K562 (cell line): ENCODE data around the gene PTCH1. TPM values are rescaled to one million over a fixed set of nuclear protein-coding genes. Genes with fewer than 3 reads are reported as not detected.

Experiments used
- ATAC-seq: fragments of 200-7000 bp; cut with Tn5 transposase; 3 replicates; pipeline ENCODE4 v1.9.1; 2020; ENCODE audit warnings: moderate library complexity
- BruUV-seq: library from RNA; stranded (reverse); fragments of 400-500 nt; replicated peaks from 2 replicates; lab custom pipeline; 2021; lab: Mats Ljungman, UMichigan
- CTCF ChIA-PET: fragments of 300-600 bp; formaldehyde crosslinking; extraction: SDS; loops from one replicate; lab custom pipeline; 2021; ENCODE audit warnings: low intra/inter-chr PET ratio; lab: Yijun Ruan, JAX
- POLR2A ChIA-PET: fragments of 300-600, 350-650 bp; sonication (Branson Sonifier 250); formaldehyde crosslinking; extraction: SDS; loops from one replicate; lab custom pipeline; 2021; ENCODE audit warnings: antibody characterized with exemption, inconsistent platforms; lab: Yijun Ruan, JAX
- DNase-seq, 4 experiments: peaks; one replicate each; pipeline versions ENCODE4 v3.0.0 to v3.0.0-alpha.2; 2011 to 2018; ENCODE audit warnings: low spot score in 3 of 4, mixed read lengths in 3 of 4; ENCODE audit errors: extremely low read depth in 1 of 4
- FAIRE-seq: peaks from 2 replicates; lab custom pipeline; 2011; peaks lifted over from hg19 to GRCh38; lab: Jason Lieb, UNC
- H2AFZ ChIP-seq: 2 replicates; pipeline ENCODE4 v1.6.0; 2011; ENCODE audit warnings: low read depth, low read length, control low read depth, inconsistent platforms
- H3K27ac ChIP-seq: fragments of 200-600 bp; 3 replicates; pipeline ENCODE4 v1.8.0; 2011; ENCODE audit warnings: low read depth, mild to moderate bottlenecking, control low read depth, inconsistent platforms, low read length, moderate library complexity, mixed read lengths; ENCODE audit errors: extremely low read depth
- H3K27me3 ChIP-seq, 2 experiments: fragments of 300-600 bp in 1 of 2; 2 replicates in 1 of 2; 3 replicates in 1 of 2; pipeline versions ENCODE4 v1.6.0 to v1.8.0; 2011; ENCODE audit warnings: inconsistent platforms in 2 of 2, low read length in 2 of 2, mild to moderate bottlenecking in 1 of 2, mixed read lengths in 1 of 2, moderate library complexity in 1 of 2; ENCODE audit not compliant: control insufficient read depth in 2 of 2, insufficient read depth in 2 of 2
- H3K36me3 ChIP-seq: fragments of 300-600 bp; 3 replicates; pipeline ENCODE4 v1.8.0; 2011; ENCODE audit warnings: mild to moderate bottlenecking, low read length, inconsistent platforms; ENCODE audit not compliant: control insufficient read depth, insufficient read depth
- H3K4me1 ChIP-seq, 2 experiments: fragments of 200-600 bp in 1 of 2; replicated peaks in 1 of 2; 2 replicates in 1 of 2; 3 replicates in 1 of 2; pipeline versions ENCODE4 v1.5.1 to v1.8.0; 2011; ENCODE audit warnings: inconsistent platforms in 2 of 2, low read length in 2 of 2, mild to moderate bottlenecking in 1 of 2, mixed read lengths in 1 of 2, moderate library complexity in 1 of 2; ENCODE audit not compliant: control insufficient read depth in 2 of 2, insufficient read depth in 2 of 2
- H3K4me2 ChIP-seq: 2 replicates; pipeline ENCODE4 v1.6.1; 2011; ENCODE audit warnings: low read length, control low read depth, inconsistent platforms, mixed read lengths; ENCODE audit not compliant: insufficient read depth
- H3K4me3 ChIP-seq: fragments of 200-600 bp; sonication (generic), shearing (Covaris generic); 2 replicates; pipeline ENCODE4 v1.5.1; 2016; ENCODE audit warnings: control low read depth, inconsistent platforms
- H3K79me2 ChIP-seq: fragments of 200-600 bp; 3 replicates; pipeline ENCODE4 v1.8.0; 2011; ENCODE audit warnings: low read length, inconsistent platforms; ENCODE audit not compliant: control insufficient read depth, insufficient read depth
- H3K9ac ChIP-seq, 2 experiments: 2 replicates each; pipeline versions ENCODE4 v1.6.0 to v1.6.1; 2011; ENCODE audit warnings: low read depth in 2 of 2, low read length in 2 of 2, control low read depth in 1 of 2, inconsistent platforms in 1 of 2, mild to moderate bottlenecking in 1 of 2, mixed read lengths in 1 of 2; ENCODE audit not compliant: insufficient read depth in 1 of 2
- H3K9me1 ChIP-seq: one replicate; pipeline ENCODE4 v1.6.0; 2011; ENCODE audit warnings: inconsistent platforms, mild to moderate bottlenecking, low read length, moderate library complexity; ENCODE audit not compliant: control insufficient read depth, insufficient read depth
- H3K9me3 ChIP-seq: replicated peaks from 2 replicates; pipeline ENCODE4 v1.5.1; 2011; ENCODE audit warnings: low read depth, low read length, inconsistent platforms; ENCODE audit not compliant: control insufficient read depth, insufficient read depth
- H4K20me1 ChIP-seq: replicated peaks from 2 replicates; pipeline ENCODE4 v1.6.1; 2011; ENCODE audit warnings: low read length, inconsistent platforms, mixed read lengths; ENCODE audit not compliant: control insufficient read depth, insufficient read depth
- C11orf30 ChIP-seq: fragments of 450-650 bp; IDR thresholded peaks from 2 replicates; pipeline ENCODE4 v1.6.1; 2016; ENCODE audit warnings: low read depth, mild to moderate bottlenecking
- CHD4 ChIP-seq: fragments of 200-600 bp; sonication (generic); IDR thresholded peaks from 3 replicates; pipeline ENCODE4 v1.6.1; 2012; ENCODE audit warnings: low read depth, mild to moderate bottlenecking, mixed read lengths, low read length, inconsistent platforms; ENCODE audit not compliant: insufficient read depth, insufficient replicate concordance, poor library complexity, severe bottlenecking
- FOXK1 ChIP-seq: sonication (generic); formaldehyde crosslinking; IDR thresholded peaks from 2 replicates; pipeline ENCODE4 v1.8.0; 2022; ENCODE audit warnings: missing genetic modification reagents, mild to moderate bottlenecking, borderline replicate concordance
- HDAC6 ChIP-seq: IDR thresholded peaks from 2 replicates; pipeline ENCODE4 v1.6.1; 2012; ENCODE audit warnings: low read depth, mild to moderate bottlenecking, control low read depth, inconsistent platforms, low read length, moderate library complexity
- NELFE ChIP-seq: IDR thresholded peaks from 2 replicates; pipeline ENCODE4 v1.6.1; 2011; ENCODE audit warnings: mild to moderate bottlenecking; ENCODE audit not compliant: insufficient read depth, insufficient read length
- RBM25 ChIP-seq: fragments of 200-400 bp; formaldehyde crosslinking; IDR thresholded peaks from 2 replicates; pipeline ENCODE4 v1.6.1; 2018; ENCODE audit warnings: low read length, low read depth, moderate library complexity; ENCODE audit not compliant: severe bottlenecking
- TCF15 ChIP-seq: fragments of 250-450 bp; sonication (Bioruptor Pico); IDR thresholded peaks from 2 replicates; pipeline ENCODE4 v1.8.0; 2022; ENCODE audit warnings: moderate library complexity, mild to moderate bottlenecking, inconsistent platforms
- WGBS: fragments of 100-300 bp; shearing (Covaris generic); methylation state at CpG from one replicate; pipeline ENCODE4 v1.1.6; 2016; ENCODE audit warnings: low coverage, mixed read lengths; ENCODE audit not compliant: insufficient coverage; ENCODE audit errors: missing lambda C conversion rate; 5-methylcytosine and 5-hydroxymethylcytosine counted together
- in situ Hi-C: fragments of 300-500 bp; cut with MboI; formaldehyde crosslinking; loops from 4 replicates; pipeline ENCODE4 v1.15.0; 2018; ENCODE audit warnings: inconsistent platforms, mixed read lengths
- intact Hi-C: fragments of 100-400 bp; cut with micrococcal nuclease; formaldehyde crosslinking; loops from 2 replicates; pipeline ENCODE4 v1.14.2; 2022
- polyA plus RNA-seq, 8 experiments: library from polyadenylated mRNA; depleted of rRNA in 4 of 8; stranded (reverse) in 5 of 8; unstranded in 3 of 8; fragments of >200 nt; fragmentation: Nextera tagmentation in 2 of 8; fragmentation: Illumina TruSeq in 1 of 8; extraction: Ambion mirVana in 2 of 8; extraction: Trizol in 1 of 8; gene quantifications; 2 replicates each; pipeline versions ENCODE4 v1.2.1 to v1.2.3, GENCODE V29; 2011 to 2014; ENCODE audit warnings: inconsistent platforms in 1 of 8, missing spikeins in 1 of 8
- total RNA-seq, 7 experiments: library from RNA; depleted of rRNA in 6 of 7; stranded (reverse); fragments of >200 nt in 6 of 7; fragmentation: Illumina TruSeq in 2 of 7; extraction: Trizol in 2 of 7; gene quantifications; 2 replicates each; pipeline versions ENCODE4 v1.2.1 to v1.2.3, GENCODE V29; 2011 to 2021; ENCODE audit warnings: low replicate concordance in 1 of 7

Gene PTCH1
- total and polyA plus RNA-seq, 9 of the 15 experiments (the other 6 are each of a cell fraction or from before 2014, with no cell fraction given), result 0.70 to 9.9 (median 3.8) TPM

- CTCF ChIA-PET, result no interaction called here
- intact Hi-C loops, result no loop called here
- Histone ChIP-seq H2AFZ (no peak overlapping the region), H3K9me3 (no peaks in the 10 kb centered on the region), H3K79me2 (no peaks in the 10 kb centered on the region; the same call in 2 of the 3 replicates)
- ATAC-seq, result no peak
- TF ChIP-seq CHD4, result no peak
- no peak for TF ChIP-seq FOXK1 (CRISPR knock-in tag)
- TF ChIP-seq RBM25, result no peak
- no peak for TF ChIP-seq C11orf30
- TF ChIP-seq TCF15 (CRISPR knock-in tag), result no peak
- TF ChIP-seq, all 486 proteins: peak for 0
- 89% methylated on average over 2 of the region's 2 CpGs for WGBS
- DNase-seq, result no peak
- no peaks in the 10 kb centered on the region for H4K20me1 ChIP-seq
- BruUV-seq, result no TSS peak
- no peaks in the 10 kb centered on the region for H3K27me3 ChIP-seq
- no peaks in the 10 kb centered on the region for H3K9me1 ChIP-seq
- H3K36me3 ChIP-seq, result peaks cover 41% of the 10 kb centered on the region; the same call in 2 of the 3 replicates
- POLR2A ChIA-PET, result no interaction called here
- no peak overlapping the region for H3K4me2 ChIP-seq
- H3K4me3 ChIP-seq, result no peak overlapping the region
- no peaks in the 10 kb centered on the region for H3K4me1 ChIP-seq
- no peak overlapping the region for H3K9ac ChIP-seq
- FAIRE-seq, result no peak
- H3K27ac ChIP-seq, result no peak overlapping the region
- in situ Hi-C loops, result no loop called here
These were observed 35.8 kb downstream of the PTCH1 start for GRCh38 chr9:95481000-95481399.

GRCh38 chr9:95480346-95480745 is 36.4 kb downstream of the PTCH1 start:
- FAIRE-seq (no peak), ATAC-seq (no peak), DNase-seq (no peak)
- no peak for TF ChIP-seq NELFE
- TF ChIP-seq HDAC6, result no peak
- H4K20me1 ChIP-seq, result no peaks in the 10 kb centered on the region
- H3K27ac ChIP-seq, result no peak overlapping the region
- 89% methylated on average over 12 of the region's 12 CpGs for WGBS
- no peak overlapping the region for H3K4me3 ChIP-seq
- H3K9me3 ChIP-seq, result no peaks in the 10 kb centered on the region
- H2AFZ ChIP-seq, result no peak overlapping the region
- H3K4me1 ChIP-seq, result no peaks in the 10 kb centered on the region
- CTCF ChIA-PET, result interaction anchor here (0.6 kb wide), 1 partner anchor 247 kb away, joined by 5 read pairs; no protein-coding TSS in a partner anchor
- POLR2A ChIA-PET, result no interaction called here
- H3K27me3 ChIP-seq, result no peaks in the 10 kb centered on the region
- in situ Hi-C loops, result no loop called here
- no peaks in the 10 kb centered on the region for H3K9me1 ChIP-seq
- peaks cover 48% of the 10 kb centered on the region; the same call in 2 of the 3 replicates for H3K36me3 ChIP-seq
- intact Hi-C loops, result no loop called here
- no TSS peak for BruUV-seq
- no peaks in the 10 kb centered on the region; the same call in 2 of the 3 replicates for H3K79me2 ChIP-seq
- H3K4me2 ChIP-seq, result no peak overlapping the region
- H3K9ac ChIP-seq, result no peak overlapping the region
